Omental fat pad (tissue), 4 donors: Measurements from ENCODE around the gene LHFPL6. TPM values are rescaled to one million over a fixed set of nuclear protein-coding genes. Genes with fewer than 3 reads are reported as not detected.

Experiments used
- ATAC-seq: fragments of 150-250 bp; one replicate; pipeline ENCODE4 v1.9.1; 2016; ENCODE audit warnings: mild to moderate bottlenecking, moderate library complexity; ENCODE audit not compliant: low FRiP score
- DNase-seq: peaks from one replicate; pipeline ENCODE4 v3.0.0-alpha.2; 2019; ENCODE audit warnings: low spot score
- total RNA-seq, 4 donors: library from RNA; depleted of rRNA; stranded (reverse); fragments of >200 nt; gene quantifications; one replicate each; pipeline ENCODE4 v1.1.0, GENCODE V29; 2016
- TF ChIP-seq, protein P1 (sequence below), 3 donors: fragments of 450-650 bp; IDR thresholded peaks; one replicate each; pipeline ENCODE4 v1.5.1; 2016 to 2017; ENCODE audit warnings: antibody characterized with exemption in 3 of 3, mild to moderate bottlenecking in 3 of 3, moderate library complexity in 2 of 3

The LHFPL6 gene
- total RNA-seq, 4 donors from 2014 or later = 66.1 to 208 (median 109) TPM

DNA sequence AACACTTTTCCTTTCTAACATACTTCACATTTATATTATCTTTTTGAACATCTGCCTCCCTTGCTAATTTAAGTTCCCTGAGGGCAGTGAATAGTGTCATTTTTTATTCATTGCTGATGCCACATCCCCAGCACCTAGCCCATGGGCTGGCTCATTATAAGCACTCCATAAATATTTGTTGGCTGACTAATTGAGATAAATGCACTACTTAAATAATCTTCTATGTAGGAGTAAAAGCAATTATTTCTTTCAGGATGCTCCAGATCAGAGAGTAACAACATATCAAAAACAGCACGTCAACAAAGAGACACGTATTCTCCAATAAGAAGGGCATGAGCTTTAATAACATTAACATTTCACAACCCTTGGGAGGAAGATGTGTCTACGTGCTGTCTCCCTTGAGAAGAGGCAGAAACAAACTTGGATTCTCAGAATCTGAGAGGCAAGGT is 228.2 kb downstream of the LHFPL6 start:
- DNase-seq = no peak
- TF ChIP-seq, protein P1, sequence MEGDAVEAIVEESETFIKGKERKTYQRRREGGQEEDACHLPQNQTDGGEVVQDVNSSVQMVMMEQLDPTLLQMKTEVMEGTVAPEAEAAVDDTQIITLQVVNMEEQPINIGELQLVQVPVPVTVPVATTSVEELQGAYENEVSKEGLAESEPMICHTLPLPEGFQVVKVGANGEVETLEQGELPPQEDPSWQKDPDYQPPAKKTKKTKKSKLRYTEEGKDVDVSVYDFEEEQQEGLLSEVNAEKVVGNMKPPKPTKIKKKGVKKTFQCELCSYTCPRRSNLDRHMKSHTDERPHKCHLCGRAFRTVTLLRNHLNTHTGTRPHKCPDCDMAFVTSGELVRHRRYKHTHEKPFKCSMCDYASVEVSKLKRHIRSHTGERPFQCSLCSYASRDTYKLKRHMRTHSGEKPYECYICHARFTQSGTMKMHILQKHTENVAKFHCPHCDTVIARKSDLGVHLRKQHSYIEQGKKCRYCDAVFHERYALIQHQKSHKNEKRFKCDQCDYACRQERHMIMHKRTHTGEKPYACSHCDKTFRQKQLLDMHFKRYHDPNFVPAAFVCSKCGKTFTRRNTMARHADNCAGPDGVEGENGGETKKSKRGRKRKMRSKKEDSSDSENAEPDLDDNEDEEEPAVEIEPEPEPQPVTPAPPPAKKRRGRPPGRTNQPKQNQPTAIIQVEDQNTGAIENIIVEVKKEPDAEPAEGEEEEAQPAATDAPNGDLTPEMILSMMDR (IDR thresholded peaks at IDR 0.05) = no peak
- peak; percentile 76 for ATAC-seq

GRCh38 chr13:39373145-39373544 is 229.8 kb downstream of the LHFPL6 start:
- TF ChIP-seq, protein P1 (IDR thresholded peaks at IDR 0.05) = no peak
- no peak for DNase-seq
- no peak for ATAC-seq

GRCh38 chr13:39371706-39372105 is 231.3 kb downstream of the LHFPL6 start:
- ATAC-seq = no peak
- TF ChIP-seq, protein P1 (IDR thresholded peaks at IDR 0.05) = no peak
- DNase-seq = no peak

GRCh38 chr13:39370554-39370953 is 232.4 kb downstream of the LHFPL6 start:
- ATAC-seq (no peak), DNase-seq (no peak)
- TF ChIP-seq, protein P1 (IDR thresholded peaks at IDR 0.05) = no peak

DNA sequence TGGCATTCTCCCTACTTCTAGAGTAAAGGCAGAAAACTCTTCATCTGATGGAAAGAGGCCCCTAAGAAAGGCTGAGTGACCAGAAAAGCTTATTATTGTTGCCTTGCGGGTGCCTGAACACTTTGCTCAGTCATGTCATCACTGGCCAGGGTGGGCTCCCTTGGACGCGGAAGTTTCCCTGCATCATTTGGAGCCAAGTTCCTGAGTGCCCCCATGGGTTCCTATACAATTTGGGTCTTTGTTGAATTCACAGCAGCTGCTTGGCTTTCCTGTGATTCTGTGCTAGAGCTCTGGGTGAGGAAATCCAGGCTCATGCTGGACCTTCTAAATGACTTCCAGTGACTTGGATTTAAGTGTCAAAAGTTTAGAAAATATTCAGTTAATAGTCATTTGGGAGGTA is 232.9 kb downstream of the LHFPL6 start:
- DNase-seq (no peak), ATAC-seq (no peak)
- TF ChIP-seq, protein P1 (IDR thresholded peaks at IDR 0.05) = no peak

DNA sequence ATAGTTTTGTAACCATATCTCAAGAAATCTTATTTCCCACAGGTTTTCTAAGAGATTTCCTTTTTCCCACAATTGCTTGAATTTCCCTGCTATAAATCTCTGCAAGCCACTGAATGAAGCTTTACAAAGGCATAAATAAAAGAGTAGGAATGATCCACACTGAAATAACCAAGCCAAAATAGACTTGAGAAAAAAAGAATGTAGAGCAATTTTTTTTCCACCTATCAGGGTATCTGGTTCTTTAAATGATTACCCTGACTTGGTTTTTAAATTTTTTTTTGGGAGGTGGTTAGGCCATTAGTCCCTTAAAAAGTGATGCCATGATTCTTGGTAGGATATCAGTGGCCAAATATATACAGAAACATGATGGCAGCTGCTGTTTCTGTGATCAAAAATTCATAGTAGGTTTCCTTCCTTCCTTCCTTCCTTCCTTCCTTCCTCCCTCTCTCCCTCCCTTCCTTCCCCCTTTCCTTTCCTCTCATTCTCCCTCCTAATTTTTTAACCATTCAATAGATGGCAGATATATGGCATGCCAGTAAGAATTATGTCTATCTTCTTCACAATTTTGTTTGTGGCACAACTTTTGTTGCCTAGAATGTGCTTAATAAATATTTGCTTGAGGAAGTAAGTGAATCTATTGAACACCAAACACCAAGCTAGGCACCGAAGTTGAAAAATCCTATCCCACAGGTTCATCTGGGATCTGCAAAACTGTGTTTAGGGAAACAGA is 233.7 kb downstream of the LHFPL6 start:
- TF ChIP-seq, protein P1 (IDR thresholded peaks at IDR 0.05) = no peak
- ATAC-seq = no peak
- DNase-seq = no peak

GRCh38 chr13:39365879-39366278 is 237.1 kb downstream of the LHFPL6 start:
- ATAC-seq (no peak), DNase-seq (no peak)
- TF ChIP-seq, protein P1 (IDR thresholded peaks at IDR 0.05) = no peak
